Activated naive CD4-positive, alpha-beta T cell treated with anti-CD3 and anti-CD28 coated beads, Interleukin-2, amount 10 ng/mL, durations not matched to agents 7 days and 5 days (primary cell): ENCODE data around the gene KCNC2.
"Not testable (repeated sequence)": the region's sequence is repeated elsewhere in the genome, so short reads cannot be mapped to it uniquely, and the experiment has no call there.

ENCODE experiments used
- CTCF ChIA-PET: fragments of 350-600 bp; sonication (Branson Sonifier 250); formaldehyde crosslinking; loops from one replicate; lab custom pipeline; 2021; ENCODE audit warnings: antibody characterized with exemption; lab: Charles Lee
- DNase-seq: peaks from one replicate; pipeline ENCODE4 v3.0.0-alpha.2; 2020
- H3K27ac Mint-ChIP-seq: one replicate; pipeline ENCODE4 v1.8.0; 2021; ENCODE audit warnings: mild to moderate bottlenecking, moderate library complexity, mixed read lengths
- H3K27me3 Mint-ChIP-seq: one replicate; pipeline ENCODE4 v1.8.0; 2021; ENCODE audit warnings: mild to moderate bottlenecking, mixed read lengths
- H3K36me3 Mint-ChIP-seq: one replicate; pipeline ENCODE4 v1.8.0; 2021; ENCODE audit warnings: mixed read lengths
- H3K4me1 Mint-ChIP-seq: one replicate; pipeline ENCODE4 v1.8.0; 2021; ENCODE audit warnings: mixed read lengths
- H3K4me3 Mint-ChIP-seq: one replicate; pipeline ENCODE4 v1.8.0; 2021; ENCODE audit warnings: mild to moderate bottlenecking, moderate library complexity, mixed read lengths
- H3K9me3 Mint-ChIP-seq: one replicate; pipeline ENCODE4 v1.8.0; 2021; ENCODE audit warnings: mixed read lengths

Gene KCNC2

GRCh38 chr12:75192196-75192595 lies 17.4 kb downstream of the KCNC2 start:
- CTCF ChIA-PET = no interaction called here
- no peaks in the 10 kb centered on the region for H3K36me3 Mint-ChIP-seq
- H3K9me3 Mint-ChIP-seq = no peaks in the 10 kb centered on the region
- H3K4me1 Mint-ChIP-seq = no peaks in the 10 kb centered on the region
- no peak overlapping the region for H3K27ac Mint-ChIP-seq
- DNase-seq = no peak
- no peaks in the 10 kb centered on the region for H3K27me3 Mint-ChIP-seq
- H3K4me3 Mint-ChIP-seq = no peak overlapping the region

- H3K4me1 Mint-ChIP-seq = no peaks in the 10 kb centered on the region
- no peak for DNase-seq
- no peaks in the 10 kb centered on the region for H3K27me3 Mint-ChIP-seq
- CTCF ChIA-PET = no interaction called here
- H3K4me3 Mint-ChIP-seq = no peak overlapping the region
- no peak overlapping the region for H3K27ac Mint-ChIP-seq
- H3K9me3 Mint-ChIP-seq = no peaks in the 10 kb centered on the region
- no peaks in the 10 kb centered on the region for H3K36me3 Mint-ChIP-seq
These were observed 18.8 kb downstream of the KCNC2 start for GRCh38 chr12:75190846-75191245.

- H3K27me3 Mint-ChIP-seq, H3K36me3 Mint-ChIP-seq, CTCF ChIA-PET, DNase-seq, H3K27ac Mint-ChIP-seq, H3K4me3 Mint-ChIP-seq, H3K4me1 Mint-ChIP-seq, H3K9me3 Mint-ChIP-seq: not testable (repeated sequence)
These were observed 23.8 kb downstream of the KCNC2 start for GRCh38 chr12:75185881-75186280.

- H3K9me3 Mint-ChIP-seq = no peaks in the 10 kb centered on the region
- no peak overlapping the region for H3K4me3 Mint-ChIP-seq
- H3K4me1 Mint-ChIP-seq = no peaks in the 10 kb centered on the region
- H3K27ac Mint-ChIP-seq = no peak overlapping the region
- no peaks in the 10 kb centered on the region for H3K36me3 Mint-ChIP-seq
- H3K27me3 Mint-ChIP-seq = no peaks in the 10 kb centered on the region
- CTCF ChIA-PET = no interaction called here
- DNase-seq = no peak
These were observed 25.1 kb downstream of the KCNC2 start for GRCh38 chr12:75184516-75184915.

GRCh38 chr12:75183967-75184366 lies 25.7 kb downstream of the KCNC2 start:
- H3K9me3 Mint-ChIP-seq = no peaks in the 10 kb centered on the region
- no peak overlapping the region for H3K27ac Mint-ChIP-seq
- no peak for DNase-seq
- CTCF ChIA-PET = no interaction called here
- no peaks in the 10 kb centered on the region for H3K27me3 Mint-ChIP-seq
- no peaks in the 10 kb centered on the region for H3K36me3 Mint-ChIP-seq
- H3K4me3 Mint-ChIP-seq = no peak overlapping the region
- no peaks in the 10 kb centered on the region for H3K4me1 Mint-ChIP-seq

GRCh38 chr12:75177997-75178396 lies 31.6 kb downstream of the KCNC2 start:
- no peaks in the 10 kb centered on the region for H3K4me1 Mint-ChIP-seq
- H3K27me3 Mint-ChIP-seq = no peaks in the 10 kb centered on the region
- DNase-seq = no peak
- H3K27ac Mint-ChIP-seq = no peak overlapping the region
- H3K4me3 Mint-ChIP-seq = no peak overlapping the region
- H3K36me3 Mint-ChIP-seq = no peaks in the 10 kb centered on the region
- CTCF ChIA-PET = no interaction called here
- H3K9me3 Mint-ChIP-seq = no peaks in the 10 kb centered on the region

GRCh38 chr12:75172611-75173010 lies 37.0 kb downstream of the KCNC2 start:
- H3K36me3 Mint-ChIP-seq = no peaks in the 10 kb centered on the region
- no peak for DNase-seq
- no peaks in the 10 kb centered on the region for H3K27me3 Mint-ChIP-seq
- no peaks in the 10 kb centered on the region for H3K4me1 Mint-ChIP-seq
- H3K4me3 Mint-ChIP-seq = no peak overlapping the region
- H3K9me3 Mint-ChIP-seq = no peaks in the 10 kb centered on the region
- CTCF ChIA-PET = no interaction called here
- H3K27ac Mint-ChIP-seq = no peak overlapping the region

- Mint-ChIP-seq H3K27ac (no peak overlapping the region), H3K27me3 (no peaks in the 10 kb centered on the region), H3K4me1 (no peaks in the 10 kb centered on the region), H3K9me3 (no peaks in the 10 kb centered on the region), H3K4me3 (no peak overlapping the region), H3K36me3 (no peaks in the 10 kb centered on the region)
- CTCF ChIA-PET = no interaction called here
- no peak for DNase-seq
These were observed 38.9 kb downstream of the KCNC2 start for GRCh38 chr12:75170640-75171185.

- Mint-ChIP-seq H3K27ac (no peak overlapping the region), H3K27me3 (no peaks in the 10 kb centered on the region), H3K4me3 (no peak overlapping the region), H3K36me3 (no peaks in the 10 kb centered on the region), H3K4me1 (no peaks in the 10 kb centered on the region), H3K9me3 (no peaks in the 10 kb centered on the region)
- CTCF ChIA-PET = no interaction called here
- no peak for DNase-seq
These were observed 46.8 kb downstream of the KCNC2 start for GRCh38 chr12:75162845-75163244.

- no peaks in the 10 kb centered on the region for H3K9me3 Mint-ChIP-seq
- CTCF ChIA-PET = no interaction called here
- no peaks in the 10 kb centered on the region for H3K27me3 Mint-ChIP-seq
These were observed 48.2 kb downstream of the KCNC2 start for GRCh38 chr12:75161488-75161887.

GRCh38 chr12:75157385-75157784 lies 52.3 kb downstream of the KCNC2 start:
- DNase-seq = no peak
- CTCF ChIA-PET = no interaction called here
- H3K4me3 Mint-ChIP-seq = no peak overlapping the region
- no peaks in the 10 kb centered on the region for H3K36me3 Mint-ChIP-seq
- H3K4me1 Mint-ChIP-seq = no peaks in the 10 kb centered on the region
- no peaks in the 10 kb centered on the region for H3K27me3 Mint-ChIP-seq
- no peak overlapping the region for H3K27ac Mint-ChIP-seq
- H3K9me3 Mint-ChIP-seq = no peaks in the 10 kb centered on the region

More at GRCh38 chr12:75161488-75161887, 48.2 kb downstream of the KCNC2 start:
- Mint-ChIP-seq H3K27ac (no peak overlapping the region), H3K36me3 (no peaks in the 10 kb centered on the region), H3K4me1 (no peaks in the 10 kb centered on the region), H3K4me3 (no peak overlapping the region)
- DNase-seq = no peak

- no peak for DNase-seq
- CTCF ChIA-PET = no interaction called here
- Mint-ChIP-seq H3K4me3 (no peak overlapping the region), H3K36me3 (no peaks in the 10 kb centered on the region), H3K9me3 (no peaks in the 10 kb centered on the region), H3K4me1 (no peaks in the 10 kb centered on the region), H3K27me3 (no peaks in the 10 kb centered on the region), H3K27ac (no peak overlapping the region)
These were observed 53.7 kb downstream of the KCNC2 start for GRCh38 chr12:75155962-75156361.

GRCh38 chr12:75154388-75154787 lies 55.3 kb downstream of the KCNC2 start:
- H3K9me3 Mint-ChIP-seq = no peaks in the 10 kb centered on the region
- DNase-seq = no peak
- no peaks in the 10 kb centered on the region for H3K27me3 Mint-ChIP-seq
- H3K4me1 Mint-ChIP-seq = no peaks in the 10 kb centered on the region
- H3K36me3 Mint-ChIP-seq = no peaks in the 10 kb centered on the region
- CTCF ChIA-PET = no interaction called here
- H3K4me3 Mint-ChIP-seq = no peak overlapping the region
- no peak overlapping the region for H3K27ac Mint-ChIP-seq

GRCh38 chr12:75139196-75139595 lies 70.4 kb downstream of the KCNC2 start:
- CTCF ChIA-PET = no interaction called here
- no peaks in the 10 kb centered on the region for H3K9me3 Mint-ChIP-seq
- H3K4me3 Mint-ChIP-seq = no peak overlapping the region
- no peaks in the 10 kb centered on the region for H3K27me3 Mint-ChIP-seq
- DNase-seq = no peak
- H3K27ac Mint-ChIP-seq = no peak overlapping the region
- no peaks in the 10 kb centered on the region for H3K4me1 Mint-ChIP-seq
- H3K36me3 Mint-ChIP-seq = no peaks in the 10 kb centered on the region

- H3K4me1 Mint-ChIP-seq = no peaks in the 10 kb centered on the region
These were observed 71.7 kb downstream of the KCNC2 start for GRCh38 chr12:75137896-75138295.

GRCh38 chr12:75135026-75135425 lies 74.6 kb downstream of the KCNC2 start:
- H3K36me3 Mint-ChIP-seq = no peaks in the 10 kb centered on the region
- H3K9me3 Mint-ChIP-seq = no peaks in the 10 kb centered on the region
- H3K27me3 Mint-ChIP-seq = no peaks in the 10 kb centered on the region
- H3K4me1 Mint-ChIP-seq = no peaks in the 10 kb centered on the region
- H3K27ac Mint-ChIP-seq = no peak overlapping the region
- H3K4me3 Mint-ChIP-seq = no peak overlapping the region
- CTCF ChIA-PET = no interaction called here
- DNase-seq = no peak

More at GRCh38 chr12:75137896-75138295, 71.7 kb downstream of the KCNC2 start:
- Mint-ChIP-seq H3K27ac (no peak overlapping the region), H3K4me3 (no peak overlapping the region), H3K36me3 (no peaks in the 10 kb centered on the region), H3K27me3 (no peaks in the 10 kb centered on the region), H3K9me3 (no peaks in the 10 kb centered on the region)
- CTCF ChIA-PET = no interaction called here
- no peak for DNase-seq
